PC-9 (cell line): ENCODE results near the gene GLT8D1. TPM values are rescaled to one million over a fixed set of nuclear protein-coding genes. Genes with fewer than 3 reads are reported as not detected.
"Not testable (repeated sequence)": the region's sequence is repeated elsewhere in the genome, so short reads cannot be mapped to it uniquely, and the experiment has no call there.

Experiments
- BruUV-seq: library from RNA; stranded (reverse); fragments of 400-500 nt; replicated peaks from 2 replicates; lab custom pipeline; 2021; lab: Mats Ljungman, UMichigan
- CTCF ChIA-PET: fragments of 300-600 bp; sonication (Branson Sonifier 250); formaldehyde crosslinking; loops from one replicate; lab custom pipeline; 2022; ENCODE audit warnings: antibody characterized with exemption; lab: Charles Lee
- POLR2A ChIA-PET: fragments of 300-600 bp; sonication (Branson Sonifier 250); formaldehyde crosslinking; loops from one replicate; lab custom pipeline; 2022; ENCODE audit warnings: antibody characterized with exemption; ENCODE audit not compliant: unreplicated experiment; lab: Charles Lee
- DNase-seq, 2 experiments: peaks; one replicate each; pipeline versions ENCODE4 v3.0.0 to v3.0.0-alpha.2; 2015 to 2022; ENCODE audit warnings: mixed read lengths in 1 of 2
- H2AFZ ChIP-seq: fragments of 200-600 bp; sonication (generic); 2 replicates; pipeline ENCODE4 v1.8.1; 2017; ENCODE audit warnings: antibody characterized with exemption
- H3F3A ChIP-seq: fragments of 200-600 bp; sonication (generic); 2 replicates; pipeline ENCODE4 v1.8.1; 2017; ENCODE audit warnings: antibody characterized with exemption, mild to moderate bottlenecking, low read depth; ENCODE audit not compliant: insufficient read depth
- H3K27ac ChIP-seq: fragments of 200-600 bp; sonication (generic); 2 replicates; pipeline ENCODE4 v1.6.1; 2016; ENCODE audit warnings: mixed run types
- H3K27me3 ChIP-seq: fragments of 200-600 bp; sonication (generic); 2 replicates; pipeline ENCODE4 v1.6.1; 2016; ENCODE audit warnings: low read depth, mixed run types; ENCODE audit not compliant: insufficient read depth
- H3K36me3 ChIP-seq: fragments of 200-600 bp; sonication (generic); 2 replicates; pipeline ENCODE4 v1.6.1; 2016; ENCODE audit warnings: low read depth, mixed run types
- H3K4me1 ChIP-seq: fragments of 200-600 bp; sonication (generic); replicated peaks from 2 replicates; pipeline ENCODE4 v1.6.1; 2016; ENCODE audit warnings: mixed run types; ENCODE audit not compliant: insufficient read depth
- H3K4me2 ChIP-seq: fragments of 200-600 bp; sonication (generic); 2 replicates; pipeline ENCODE4 v1.6.1; 2017; ENCODE audit warnings: mixed run types
- H3K4me3 ChIP-seq: fragments of 200-600 bp; sonication (generic); 2 replicates; pipeline ENCODE4 v1.6.1; 2016; ENCODE audit warnings: mixed run types
- H3K79me2 ChIP-seq: fragments of 200-600 bp; sonication (generic); 2 replicates; pipeline ENCODE4 v1.6.1; 2017; ENCODE audit warnings: low read depth, mixed run types
- H3K9me2 ChIP-seq: fragments of 200-600 bp; sonication (generic); 2 replicates; pipeline ENCODE4 v1.8.1; 2017; ENCODE audit warnings: mild to moderate bottlenecking; ENCODE audit not compliant: insufficient read depth
- H3K9me3 ChIP-seq: fragments of 200-600 bp; sonication (generic); 2 replicates; pipeline ENCODE4 v1.8.1; 2016; ENCODE audit warnings: low read depth; ENCODE audit not compliant: insufficient read depth
- H4K20me1 ChIP-seq: fragments of 200-600 bp; sonication (generic); 2 replicates; pipeline ENCODE4 v1.8.1; 2017; ENCODE audit not compliant: insufficient read depth
- EZH2 ChIP-seq: fragments of 200-600 bp; sonication (generic); IDR thresholded peaks from 2 replicates; pipeline ENCODE4 v1.8.0; 2017; ENCODE audit warnings: antibody characterized with exemption, low read depth
- intact Hi-C: fragments of 100-400 bp; cut with micrococcal nuclease; formaldehyde crosslinking; loops from one replicate; pipeline ENCODE4 v1.10.0; 2022; ENCODE audit not compliant: unreplicated experiment
- total RNA-seq: library from RNA; stranded (reverse); gene quantifications from 2 replicates; pipeline ENCODE4 v1.2.3, GENCODE V29; 2021
- TF ChIP-seq, protein P1 (sequence below): fragments of 200-600 bp; sonication (generic); conservative IDR thresholded peaks from 2 replicates; pipeline ENCODE4 v1.6.1; 2017; ENCODE audit warnings: mixed run types, antibody characterized with exemption, mild to moderate bottlenecking, moderate library complexity

The GLT8D1 gene
- total RNA-seq, 1 experiment from 2014 or later, result 48.6 TPM

DNA sequence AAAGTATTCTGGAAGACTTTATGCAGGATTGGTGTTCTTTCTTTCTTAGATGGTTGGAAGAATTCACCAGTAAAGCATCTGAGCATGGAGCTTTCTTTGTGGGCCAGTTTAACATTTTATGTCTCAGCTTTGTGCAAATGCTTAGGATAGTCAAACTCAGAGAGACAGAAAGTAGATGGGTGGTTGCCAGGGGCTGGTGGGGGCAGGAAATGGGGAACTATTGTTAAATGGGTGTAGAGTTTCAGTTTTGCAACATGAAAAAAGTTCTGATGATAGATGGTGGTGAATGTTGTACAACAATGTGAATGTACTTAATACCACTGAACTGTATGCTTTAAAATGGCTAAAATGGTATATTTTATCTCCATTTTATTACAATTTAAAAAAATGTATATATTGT lies 25.1 kb upstream of the GLT8D1 start:
- H3K27me3 ChIP-seq, result no peaks in the 10 kb centered on the region
- DNase-seq, result no peak
- ChIA-PET CTCF (no interaction called here), POLR2A (no interaction called here)
- no peak overlapping the region for H3K27ac ChIP-seq
- H3K4me1 ChIP-seq, result no peaks in the 10 kb centered on the region
- no peak overlapping the region for H3K4me3 ChIP-seq
- intact Hi-C loops, result no loop called here
- BruUV-seq, result no TSS peak
- peaks cover 21% of the 10 kb centered on the region for H3K9me3 ChIP-seq
- H3K79me2 ChIP-seq, result no peaks in the 10 kb centered on the region
- H3K36me3 ChIP-seq, result peaks cover 37% of the 10 kb centered on the region
- no peaks in the 10 kb centered on the region for H4K20me1 ChIP-seq
- H2AFZ ChIP-seq, result no peak overlapping the region
- no peaks in the 10 kb centered on the region for H3F3A ChIP-seq
- no peaks in the 10 kb centered on the region for H3K9me2 ChIP-seq
- TF ChIP-seq, protein P1, sequence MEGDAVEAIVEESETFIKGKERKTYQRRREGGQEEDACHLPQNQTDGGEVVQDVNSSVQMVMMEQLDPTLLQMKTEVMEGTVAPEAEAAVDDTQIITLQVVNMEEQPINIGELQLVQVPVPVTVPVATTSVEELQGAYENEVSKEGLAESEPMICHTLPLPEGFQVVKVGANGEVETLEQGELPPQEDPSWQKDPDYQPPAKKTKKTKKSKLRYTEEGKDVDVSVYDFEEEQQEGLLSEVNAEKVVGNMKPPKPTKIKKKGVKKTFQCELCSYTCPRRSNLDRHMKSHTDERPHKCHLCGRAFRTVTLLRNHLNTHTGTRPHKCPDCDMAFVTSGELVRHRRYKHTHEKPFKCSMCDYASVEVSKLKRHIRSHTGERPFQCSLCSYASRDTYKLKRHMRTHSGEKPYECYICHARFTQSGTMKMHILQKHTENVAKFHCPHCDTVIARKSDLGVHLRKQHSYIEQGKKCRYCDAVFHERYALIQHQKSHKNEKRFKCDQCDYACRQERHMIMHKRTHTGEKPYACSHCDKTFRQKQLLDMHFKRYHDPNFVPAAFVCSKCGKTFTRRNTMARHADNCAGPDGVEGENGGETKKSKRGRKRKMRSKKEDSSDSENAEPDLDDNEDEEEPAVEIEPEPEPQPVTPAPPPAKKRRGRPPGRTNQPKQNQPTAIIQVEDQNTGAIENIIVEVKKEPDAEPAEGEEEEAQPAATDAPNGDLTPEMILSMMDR, result no peak
- TF ChIP-seq EZH2, result no peak
- H3K4me2 ChIP-seq, result no peak overlapping the region

DNA sequence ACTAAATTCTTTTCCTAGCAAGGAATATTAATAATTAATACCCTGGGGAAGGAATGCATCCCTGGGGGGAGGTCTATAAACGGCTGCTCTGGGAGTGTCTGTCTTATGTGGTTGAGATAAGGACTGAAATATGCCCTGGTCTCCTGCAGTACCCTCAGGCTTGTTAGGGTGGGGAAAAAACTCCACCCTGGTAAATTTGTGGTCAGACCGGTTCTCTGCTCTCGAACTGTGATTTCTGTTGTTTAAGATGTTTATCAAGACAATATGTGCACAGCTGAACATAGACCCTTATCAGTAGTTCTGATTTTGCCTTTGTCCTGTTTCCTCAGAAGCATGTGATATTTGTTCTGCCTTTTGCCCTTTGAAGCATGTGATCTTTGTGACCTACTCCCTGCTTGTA lies 23.2 kb upstream of the GLT8D1 start:
- H3K79me2 ChIP-seq, intact Hi-C loops, POLR2A ChIA-PET, H3K27ac ChIP-seq, BruUV-seq, H3F3A ChIP-seq, H4K20me1 ChIP-seq, H3K4me1 ChIP-seq, CTCF ChIA-PET, H3K4me2 ChIP-seq, H3K27me3 ChIP-seq, H3K4me3 ChIP-seq, DNase-seq, H2AFZ ChIP-seq, H3K9me2 ChIP-seq: not testable (repeated sequence)
- Histone ChIP-seq H3K9me3 (peaks cover 21% of the 10 kb centered on the region), H3K36me3 (peaks cover 26% of the 10 kb centered on the region; the same call in 1 of the 2 replicates)

DNA sequence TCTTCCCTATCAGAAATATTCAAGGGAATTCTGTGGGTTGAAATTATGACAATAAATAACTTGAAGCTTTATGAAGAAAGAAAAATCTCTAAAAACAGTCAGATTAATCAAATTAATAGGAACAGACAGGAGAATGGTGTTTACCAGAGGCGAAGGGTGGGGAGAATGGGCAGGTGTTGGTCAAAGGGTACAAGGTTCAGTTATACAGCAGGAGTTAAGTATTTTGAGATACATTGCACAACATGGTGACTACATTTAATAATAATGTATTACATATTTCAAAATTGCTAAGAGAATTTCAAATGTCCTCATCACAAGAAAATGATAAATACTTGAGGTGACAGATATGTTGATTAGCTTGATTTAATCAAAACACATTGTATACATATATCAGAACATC lies 18.9 kb upstream of the GLT8D1 start:
- H3K4me1 ChIP-seq, result no peaks in the 10 kb centered on the region
- H3K9me3 ChIP-seq, result peaks cover 11% of the 10 kb centered on the region; the same call in 1 of the 2 replicates
- no peak overlapping the region for H2AFZ ChIP-seq
- no peaks in the 10 kb centered on the region for H4K20me1 ChIP-seq
- BruUV-seq, result no TSS peak
- H3K4me2 ChIP-seq, result no peak overlapping the region
- ChIA-PET CTCF (no interaction called here), POLR2A (interaction anchor here (0.6 kb wide), 1 partner anchor 31 kb away, joined by 3 read pairs; no protein-coding TSS in a partner anchor)
- H3K79me2 ChIP-seq, result no peaks in the 10 kb centered on the region
- intact Hi-C loops, result no loop called here
- DNase-seq, result no peak
- H3K27me3 ChIP-seq, result no peaks in the 10 kb centered on the region
- TF ChIP-seq, protein P1, result no peak
- TF ChIP-seq EZH2, result no peak
- H3K36me3 ChIP-seq, result peaks cover 9% of the 10 kb centered on the region; the same call in 1 of the 2 replicates
- no peak overlapping the region for H3K4me3 ChIP-seq
- H3K9me2 ChIP-seq, result no peaks in the 10 kb centered on the region
- H3F3A ChIP-seq, result peaks cover 7% of the 10 kb centered on the region; the same call in 1 of the 2 replicates
- no peak overlapping the region for H3K27ac ChIP-seq

DNA sequence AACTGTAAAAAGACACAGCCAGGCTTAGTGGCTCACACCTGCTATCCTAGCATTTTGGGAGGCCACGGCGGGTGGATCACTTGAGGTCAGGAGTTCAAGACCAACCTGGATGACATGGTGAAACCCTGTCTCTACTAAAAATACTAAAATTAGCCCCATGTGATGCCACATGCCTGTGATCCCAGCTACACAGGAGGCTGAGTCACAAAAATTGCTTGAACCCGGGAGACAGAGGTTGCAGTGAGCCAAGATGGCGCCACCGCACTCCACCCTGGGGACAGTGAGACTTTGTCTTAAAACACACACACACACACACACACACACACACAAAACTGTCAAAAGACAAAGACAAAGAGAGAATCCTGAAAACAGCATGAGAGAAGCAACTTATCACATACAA lies 18.3 kb upstream of the GLT8D1 start:
- intact Hi-C loops, result no loop called here
- no peak for DNase-seq

More for the DNA sequence above, 18.3 kb upstream of the GLT8D1 start:
- ChIA-PET POLR2A (no interaction called here), CTCF (no interaction called here)
- no TSS peak for BruUV-seq
- Histone ChIP-seq H3K4me1 (no peaks in the 10 kb centered on the region), H3K4me2 (no peak overlapping the region), H3K27ac (no peak overlapping the region), H2AFZ (no peak overlapping the region), H3K9me2 (no peaks in the 10 kb centered on the region), H3K9me3 (peaks cover 11% of the 10 kb centered on the region; the same call in 1 of the 2 replicates), H3K36me3 (0 out of 2 replicates have a peak, but pooled peaks cover 9% of the 10 kb centered on the region), H3F3A (peaks cover 7% of the 10 kb centered on the region; the same call in 1 of the 2 replicates), H3K79me2 (no peaks in the 10 kb centered on the region), H4K20me1 (no peaks in the 10 kb centered on the region), H3K4me3 (no peak overlapping the region), H3K27me3 (no peaks in the 10 kb centered on the region)
- no peak for TF ChIP-seq EZH2
- TF ChIP-seq, protein P1, result no peak
